Stimulated activated CD8-positive, alpha-beta memory T cell treated with anti-CD3 and anti-CD28 coated beads, Interleukin-2, amount 100 ng/mL, for 48 hours (primary cell): Measurements from ENCODE around the gene RMI1.
A peak's percentile ranks its signal among the peaks of the same experiment; 100 is the strongest.
"Not testable (repeated sequence)": the region's sequence is repeated elsewhere in the genome, so short reads cannot be mapped to it uniquely, and the experiment has no call there.

Source experiments
- DNase-seq, 2 donors: peaks; one replicate each; pipeline ENCODE4 v3.0.0-alpha.2; 2020; ENCODE audit warnings: low read depth in 2 of 2

Gene RMI1

DNA sequence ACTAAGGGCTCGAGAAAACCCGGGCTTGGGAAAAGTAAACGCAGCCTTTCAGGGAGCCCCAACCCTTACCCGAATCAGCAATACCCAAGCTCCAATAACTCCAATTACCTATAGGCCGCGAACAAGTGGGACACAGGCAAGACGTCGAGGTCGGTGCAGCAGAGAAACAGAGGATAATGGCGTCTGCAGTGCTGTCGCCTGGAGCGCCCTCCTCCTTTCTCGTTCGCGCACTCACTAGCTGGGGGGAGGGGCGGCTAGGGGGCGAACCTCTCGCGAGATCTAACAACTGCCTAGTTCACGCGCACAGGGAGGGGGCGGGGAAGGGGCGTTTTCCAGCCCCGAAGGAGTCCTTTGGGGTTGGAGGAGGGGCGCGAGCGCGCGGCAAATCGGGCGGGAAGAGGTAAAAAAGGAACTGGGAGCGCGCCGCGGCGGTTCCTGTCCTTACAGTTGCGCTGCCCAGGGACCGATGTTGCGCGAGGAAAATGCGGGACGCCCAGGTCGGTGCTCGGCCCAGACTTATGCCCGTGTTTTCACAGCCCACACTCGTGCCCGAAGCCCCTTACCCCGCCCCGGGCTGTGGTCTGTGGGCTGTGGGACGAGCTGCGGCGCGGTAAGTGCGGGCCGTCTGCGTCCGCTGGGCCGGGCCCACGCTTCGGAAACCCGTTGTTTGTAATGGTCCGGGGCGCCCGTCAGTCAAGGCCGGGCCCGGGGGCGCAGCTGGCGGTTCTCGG, at the start of gene RMI1:
RMI1 (plus strand) TSS at position 411 of the 731 bp plus-strand sequence. CDS start 20,182 bp downstream, outside the sequence.
- DNase-seq: peak; percentile 99

DNA sequence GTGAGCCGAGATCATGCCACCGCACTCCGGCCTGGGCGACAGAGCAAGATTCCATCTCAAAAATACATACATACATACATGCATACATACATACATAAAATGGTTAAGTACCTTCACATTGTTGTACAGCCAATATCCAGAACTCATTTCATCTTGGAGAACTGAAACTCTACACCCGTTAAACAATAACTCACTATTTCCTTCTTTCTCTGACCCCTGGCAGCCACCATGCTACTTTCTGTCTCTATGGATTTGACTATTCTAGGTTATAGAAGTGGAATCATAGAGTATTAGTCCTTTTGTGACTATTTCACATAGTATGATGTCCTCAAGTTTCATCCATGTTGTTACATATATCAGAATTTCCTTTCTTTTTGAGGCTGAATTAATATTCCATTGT, 49.7 kb upstream of the RMI1 start:
- DNase-seq: no peak

DNA sequence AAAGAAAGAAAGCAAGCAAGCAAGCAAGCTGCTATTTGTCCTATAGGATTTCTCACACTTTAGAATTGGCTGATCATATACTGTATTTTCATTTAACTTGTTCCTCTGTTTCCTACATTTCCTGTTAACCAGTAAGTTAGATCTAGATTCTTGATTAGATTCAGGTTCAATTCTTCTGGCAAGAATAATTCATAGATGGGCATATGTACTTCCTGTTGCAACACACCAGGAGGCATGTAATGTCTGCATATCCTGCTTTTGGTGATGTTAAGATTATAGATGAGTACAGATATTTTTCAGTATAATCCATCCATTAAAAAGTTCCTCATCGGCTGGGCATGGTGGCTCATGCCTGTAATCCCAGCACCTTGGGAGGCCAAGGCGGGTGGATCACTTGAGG, 48.6 kb upstream of the RMI1 start:
- DNase-seq: no peak

DNA sequence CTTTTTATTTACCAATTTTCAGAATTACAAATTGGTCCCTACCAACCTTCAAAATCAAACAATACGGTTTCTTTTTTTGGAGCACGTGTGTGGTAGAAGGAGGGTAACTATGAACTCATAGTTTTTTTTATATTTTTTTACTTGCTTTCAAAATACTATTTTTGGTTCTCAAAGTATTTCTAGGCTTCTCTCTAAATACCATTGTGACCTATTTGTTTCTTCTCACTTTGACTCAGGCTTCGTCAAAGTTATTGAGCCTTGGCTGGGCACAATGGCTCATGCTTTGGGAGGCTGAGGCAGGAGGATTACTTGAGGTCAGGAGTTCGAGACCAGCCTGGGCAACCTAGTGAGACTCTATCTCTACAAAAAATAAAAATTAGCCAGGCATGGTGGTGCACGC, 47.8 kb upstream of the RMI1 start:
- DNase-seq: no peak

DNA sequence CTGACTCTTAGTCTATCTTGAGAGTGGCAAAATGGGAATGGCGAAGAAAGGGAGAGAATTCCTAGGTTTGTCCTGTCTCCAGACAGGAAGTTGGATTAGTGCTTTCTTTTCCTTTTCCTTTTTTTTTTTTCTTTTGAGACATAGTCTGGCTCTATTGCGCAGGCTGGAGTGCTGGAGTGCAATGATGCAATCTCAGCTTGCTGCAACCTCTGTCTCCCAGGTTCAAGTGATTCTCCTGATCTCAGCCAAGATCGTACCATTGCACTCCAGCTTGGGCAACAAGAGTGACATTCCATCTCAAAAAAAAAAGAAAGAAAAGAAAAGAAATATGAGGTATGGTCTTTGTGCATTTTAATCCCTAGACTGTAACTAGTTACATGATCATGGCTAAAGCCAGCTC, 46.8 kb upstream of the RMI1 start:
- DNase-seq: no peak

DNA sequence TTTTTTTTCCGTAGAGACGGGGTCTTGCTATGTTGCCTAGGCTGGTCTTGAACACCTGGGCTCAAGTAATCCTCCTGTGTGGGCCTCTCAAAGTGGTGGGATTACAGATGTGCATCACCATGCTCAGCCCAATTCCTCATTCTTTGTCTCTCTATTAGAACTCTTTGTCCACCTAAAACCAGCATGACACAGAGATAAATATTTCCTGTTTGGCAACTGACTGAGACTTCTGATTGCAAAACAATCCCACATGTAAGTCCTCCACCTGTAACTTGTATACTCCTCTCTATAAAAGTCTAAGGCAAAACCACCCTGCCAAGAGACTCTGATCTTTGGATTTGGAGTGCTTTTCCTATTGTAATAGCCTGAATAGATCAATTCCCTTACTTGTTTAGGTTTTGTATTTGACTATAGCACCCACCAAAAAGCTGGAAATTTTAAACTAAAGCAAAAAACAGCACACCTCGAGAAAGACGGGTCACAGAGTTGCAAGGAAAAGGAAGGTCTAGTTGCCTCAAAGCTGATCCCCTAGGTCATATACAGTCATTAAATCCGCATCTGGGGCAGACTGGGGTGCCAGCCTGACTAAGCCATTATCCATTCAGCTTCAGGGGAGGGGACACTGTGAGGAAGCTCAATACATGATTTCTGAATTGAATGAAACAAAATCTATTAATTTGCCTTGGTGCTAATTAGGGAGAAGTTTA, 45.9 kb upstream of the RMI1 start:
- no peak for DNase-seq

DNA sequence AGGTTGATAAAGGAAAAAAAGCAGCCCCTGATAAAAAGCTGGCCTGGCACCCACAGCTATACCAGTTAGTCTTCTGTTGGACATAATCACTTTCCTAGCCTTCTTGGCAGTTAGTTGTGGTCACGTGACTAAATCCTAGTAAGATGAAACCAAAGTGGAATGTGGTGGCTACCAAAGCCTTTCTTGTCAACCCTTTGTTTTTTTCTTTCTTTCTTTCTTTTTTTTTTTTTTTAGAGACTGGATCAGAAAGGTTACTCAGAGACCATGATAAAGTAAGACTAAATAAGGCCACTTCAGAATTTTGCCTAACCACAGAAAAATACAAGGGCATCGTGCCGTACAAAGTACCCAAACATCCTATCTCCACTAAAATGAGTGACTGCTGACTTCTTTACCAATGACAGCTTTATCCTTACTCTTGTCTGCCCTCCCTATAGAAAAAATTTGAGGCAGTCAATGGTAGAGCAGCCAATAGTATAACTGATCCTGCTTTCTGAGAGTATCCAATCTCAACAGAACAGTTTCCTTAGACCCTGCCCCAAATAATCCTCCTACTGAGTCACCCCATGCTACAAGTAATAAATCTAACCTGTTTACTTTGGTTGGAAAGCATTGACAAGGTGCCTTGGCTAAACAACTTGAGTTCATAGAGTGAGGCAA, 45.2 kb upstream of the RMI1 start:
- DNase-seq: no peak

DNA sequence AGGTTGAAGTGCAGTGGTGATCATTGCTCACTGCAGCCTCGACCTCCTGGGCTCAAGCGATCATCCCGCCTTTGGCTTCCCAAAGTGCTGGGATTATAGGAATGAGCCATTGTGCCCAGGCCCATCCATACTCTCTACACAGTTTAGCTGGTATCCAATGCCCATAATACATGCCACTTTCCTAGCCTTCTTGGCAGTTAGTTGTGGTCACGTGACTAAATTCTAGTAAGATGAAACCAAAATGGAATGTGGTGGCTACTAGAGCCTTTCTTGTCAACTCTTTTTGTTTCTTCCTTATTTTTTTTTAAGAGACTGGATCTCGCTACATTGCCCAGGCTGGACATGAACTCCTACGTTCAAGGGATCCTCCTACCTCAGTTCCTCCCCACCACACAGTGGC, 44.1 kb upstream of the RMI1 start:
- DNase-seq: no peak

DNA sequence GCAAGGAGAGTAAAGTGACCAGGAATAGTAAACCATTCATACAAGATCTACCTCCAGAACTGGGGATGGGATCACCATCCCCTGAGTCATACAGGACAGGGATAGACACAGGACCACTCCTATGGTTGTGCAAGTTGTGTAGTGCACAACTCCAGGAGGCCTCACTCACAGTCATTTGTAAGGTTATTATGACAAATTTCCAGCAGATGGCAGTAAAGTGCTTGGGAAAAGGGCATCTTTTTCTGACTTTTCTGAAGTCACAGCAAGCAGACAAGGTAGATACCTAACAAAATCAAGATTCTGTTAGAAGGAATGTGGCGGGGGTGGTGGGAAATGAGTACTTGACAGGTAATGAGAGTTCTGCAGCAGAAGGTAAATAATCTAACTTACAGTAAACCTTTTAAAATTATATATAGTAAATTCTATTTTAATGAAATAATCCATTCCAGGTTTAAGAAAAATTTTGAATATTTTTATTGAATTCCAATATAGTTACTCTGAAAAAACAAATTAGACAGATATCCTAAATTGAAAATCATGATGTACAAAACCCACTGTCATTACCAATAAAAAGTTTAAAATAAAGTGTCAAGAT, 42.6 kb upstream of the RMI1 start:
- no peak for DNase-seq

DNA sequence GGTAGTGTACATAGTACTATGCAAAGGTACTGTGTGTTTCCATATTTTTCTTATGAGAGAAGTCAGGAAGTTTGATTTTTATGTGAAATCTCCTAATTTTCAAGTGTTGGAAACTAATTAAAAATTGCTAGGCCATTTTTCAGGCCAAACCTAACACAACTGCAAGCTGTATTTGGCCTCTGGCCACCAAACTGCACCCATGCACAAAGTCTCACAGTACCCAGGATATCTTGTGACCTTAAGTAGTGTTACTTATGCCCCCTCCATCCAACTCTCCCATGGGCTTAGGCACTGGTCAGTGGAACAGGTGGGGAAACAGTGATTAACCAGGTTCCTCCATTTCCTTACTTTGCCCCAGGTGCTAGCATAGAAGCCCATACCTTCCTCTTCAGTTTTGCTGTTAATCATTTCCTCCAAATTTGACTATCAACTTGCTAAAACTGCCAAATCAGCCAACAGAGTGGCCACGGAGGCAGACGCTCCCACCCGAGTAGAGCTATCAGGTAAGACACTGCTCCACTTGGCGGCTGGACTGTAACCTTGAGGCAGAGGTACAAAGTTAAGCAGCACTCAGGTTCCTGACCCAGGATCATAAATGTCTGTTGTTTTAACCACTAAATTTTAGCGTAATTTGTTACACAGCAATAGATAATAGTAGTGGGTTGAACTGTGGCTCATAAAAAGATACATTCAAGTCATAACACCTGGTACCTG, 39.9 kb upstream of the RMI1 start:
- no peak for DNase-seq

DNA sequence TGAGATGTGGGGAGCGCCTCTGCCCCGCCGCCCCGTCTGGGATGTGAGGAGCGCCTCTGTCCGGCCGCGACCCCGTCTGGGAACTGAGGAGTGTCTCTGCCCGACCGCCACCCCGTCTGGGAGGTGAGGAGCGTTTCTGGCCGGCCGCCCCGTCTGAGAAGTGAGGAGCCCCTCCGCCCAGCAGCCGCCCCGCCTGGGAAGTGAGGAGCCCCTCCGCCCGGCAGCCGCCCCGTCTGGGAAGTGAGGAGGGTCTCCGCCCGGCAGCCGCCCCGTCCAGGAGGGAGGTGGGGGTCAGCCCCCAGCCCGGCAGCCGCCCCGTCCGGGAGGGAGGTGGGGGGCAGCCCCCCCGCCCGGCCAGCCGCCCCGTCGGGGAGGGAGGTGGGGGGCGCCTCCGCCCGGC, 32.5 kb upstream of the RMI1 start:
- DNase-seq: not testable (repeated sequence)

DNA sequence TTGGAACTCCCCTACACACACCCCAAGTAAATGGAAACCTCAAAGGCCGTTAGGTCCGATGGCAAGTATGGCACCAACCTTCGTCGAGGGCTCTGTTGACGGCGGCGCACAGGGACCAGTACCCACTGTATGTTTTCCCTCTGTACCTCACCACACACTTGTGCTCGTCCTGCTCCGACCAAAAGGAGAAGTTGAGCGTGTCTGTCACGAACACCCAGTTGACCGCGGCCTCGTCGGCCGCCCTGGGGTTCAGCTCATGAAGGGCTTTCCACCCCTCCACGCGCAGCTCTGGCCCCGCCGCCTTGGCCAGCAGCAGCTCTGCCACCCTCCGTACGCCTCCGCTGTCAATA, 24.5 kb upstream of the RMI1 start:
- peak; percentile 8 to 16 for DNase-seq

DNA sequence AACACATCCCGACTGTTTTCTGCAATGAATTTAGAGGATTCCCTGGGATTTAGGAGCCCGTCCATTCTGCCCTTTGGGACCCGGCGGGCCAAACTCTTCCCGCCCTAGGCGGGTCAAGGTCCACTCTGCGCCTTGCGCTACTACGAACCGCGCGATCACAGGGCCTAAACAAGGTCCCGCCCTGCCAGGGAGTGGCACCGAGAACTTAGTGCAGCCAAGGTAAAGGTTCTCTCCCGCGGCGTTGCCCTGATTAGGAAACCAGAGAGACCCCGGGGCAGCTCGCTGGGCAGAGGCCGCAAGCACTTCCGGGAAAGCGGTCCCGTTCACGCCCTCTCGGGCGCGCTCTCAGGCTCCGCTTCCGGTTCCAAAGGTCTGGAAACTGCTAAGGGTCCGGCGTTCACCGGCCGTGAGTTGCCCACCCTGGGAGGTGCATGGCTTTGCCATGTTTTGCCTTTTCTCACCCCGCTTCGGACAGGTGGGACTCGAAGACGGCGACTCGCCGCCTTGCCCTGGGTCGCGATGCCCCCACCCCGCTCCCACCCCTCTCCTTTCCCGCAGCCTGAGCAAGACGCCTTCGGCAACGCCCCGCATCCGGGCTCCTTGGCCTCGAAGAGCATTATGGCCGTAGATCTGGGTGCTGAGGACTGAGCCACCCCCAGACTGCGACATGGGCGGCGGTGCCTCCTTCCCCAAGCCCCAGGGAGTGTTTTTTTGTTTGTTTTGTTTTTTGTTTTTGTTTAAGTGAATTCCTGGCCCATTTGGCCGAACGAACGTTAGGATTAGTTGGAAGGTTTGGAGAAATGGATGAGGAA, 24.0 kb upstream of the RMI1 start:
- peak; percentile 51 to 53 for DNase-seq

DNA sequence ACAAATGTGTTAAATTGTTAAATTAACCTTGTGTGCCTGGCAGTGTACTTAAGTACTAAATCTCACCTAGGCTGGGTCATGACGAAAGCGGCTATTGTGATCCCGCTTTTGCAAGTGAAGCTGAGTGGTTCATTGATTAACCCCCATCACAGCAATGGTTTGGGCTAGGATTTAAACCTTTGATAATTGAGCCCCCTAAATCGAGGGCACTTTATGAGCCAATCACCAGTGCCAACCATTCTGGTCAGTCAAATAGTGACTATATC, 23.4 kb upstream of the RMI1 start:
- DNase-seq: no peak

DNA sequence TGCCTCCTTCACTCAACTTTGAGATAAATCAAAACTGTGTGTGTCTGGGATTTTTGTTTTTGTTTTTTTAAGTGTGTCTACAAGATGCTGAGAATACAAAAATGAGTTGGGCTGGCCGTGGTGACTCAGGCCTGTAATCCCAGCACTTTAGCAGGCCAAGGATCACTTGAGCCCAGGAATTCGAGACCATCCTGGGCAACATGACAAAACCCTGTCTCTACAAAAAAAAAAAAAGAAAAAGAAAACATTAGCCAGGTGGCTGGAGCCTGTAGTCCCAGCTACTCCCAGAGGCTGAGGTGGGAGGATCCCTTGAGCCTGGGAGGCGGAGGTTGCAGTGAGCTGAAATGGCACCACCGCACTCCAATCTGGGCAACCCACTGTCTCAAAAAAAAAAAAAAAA, 21.5 kb upstream of the RMI1 start:
- no peak for DNase-seq

DNA sequence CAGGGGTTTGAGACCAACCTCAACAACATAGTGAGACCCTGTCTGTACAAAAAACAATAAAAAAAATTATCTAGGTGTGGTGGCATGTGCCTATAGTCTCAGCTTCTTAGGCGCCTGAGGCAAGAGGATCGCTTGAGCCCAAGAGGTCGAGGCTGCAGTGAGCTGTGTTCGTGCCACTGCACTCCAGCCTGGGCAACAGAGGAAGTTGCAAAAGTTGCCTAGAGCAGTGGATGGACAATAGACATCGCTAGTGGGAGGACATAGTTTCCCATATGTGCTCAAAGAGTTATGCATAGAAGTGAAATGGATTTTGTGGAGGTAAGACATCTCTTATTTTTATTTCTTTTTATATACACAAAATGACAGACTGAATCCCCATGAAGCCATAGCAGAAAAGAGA, 19.6 kb upstream of the RMI1 start:
- no peak for DNase-seq

DNA sequence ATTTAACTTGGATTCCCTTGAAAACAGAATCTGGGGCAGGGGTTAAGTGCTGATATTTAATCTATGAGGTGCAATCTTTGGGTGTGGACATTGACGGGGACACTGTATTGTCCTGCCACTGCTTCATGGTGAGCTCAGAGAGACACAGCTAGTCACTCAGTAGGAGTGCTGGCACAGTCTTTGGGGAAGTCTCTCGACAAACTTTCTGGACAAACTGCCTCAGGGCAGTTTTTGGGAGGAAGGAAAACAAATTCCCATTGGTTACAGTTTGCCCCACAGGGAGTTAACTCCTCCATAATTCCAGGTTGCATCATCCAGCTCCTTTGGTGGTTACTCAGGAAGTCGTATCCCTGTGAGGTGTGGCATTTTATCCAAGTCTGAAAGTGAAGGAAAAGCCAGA, 18.4 kb upstream of the RMI1 start:
- no peak for DNase-seq

DNA sequence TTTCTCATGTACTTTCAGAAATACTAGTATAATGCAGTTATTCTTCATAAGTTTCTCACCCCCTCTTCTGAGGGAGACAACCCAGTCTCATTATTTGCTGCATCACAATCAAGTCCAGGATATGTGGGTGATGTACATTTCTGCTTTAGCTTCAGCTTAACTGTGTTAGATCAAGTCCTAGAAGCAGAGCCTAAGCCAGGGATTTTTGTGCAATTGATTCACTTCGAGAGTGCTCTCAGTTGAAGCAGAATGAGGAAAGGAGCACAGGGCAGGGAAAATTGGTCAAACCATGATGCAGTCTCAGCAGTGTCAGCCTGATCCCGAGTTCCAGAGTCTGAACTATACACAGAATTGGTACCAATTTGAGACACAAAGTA, 15.6 kb upstream of the RMI1 start:
- no peak for DNase-seq

DNA sequence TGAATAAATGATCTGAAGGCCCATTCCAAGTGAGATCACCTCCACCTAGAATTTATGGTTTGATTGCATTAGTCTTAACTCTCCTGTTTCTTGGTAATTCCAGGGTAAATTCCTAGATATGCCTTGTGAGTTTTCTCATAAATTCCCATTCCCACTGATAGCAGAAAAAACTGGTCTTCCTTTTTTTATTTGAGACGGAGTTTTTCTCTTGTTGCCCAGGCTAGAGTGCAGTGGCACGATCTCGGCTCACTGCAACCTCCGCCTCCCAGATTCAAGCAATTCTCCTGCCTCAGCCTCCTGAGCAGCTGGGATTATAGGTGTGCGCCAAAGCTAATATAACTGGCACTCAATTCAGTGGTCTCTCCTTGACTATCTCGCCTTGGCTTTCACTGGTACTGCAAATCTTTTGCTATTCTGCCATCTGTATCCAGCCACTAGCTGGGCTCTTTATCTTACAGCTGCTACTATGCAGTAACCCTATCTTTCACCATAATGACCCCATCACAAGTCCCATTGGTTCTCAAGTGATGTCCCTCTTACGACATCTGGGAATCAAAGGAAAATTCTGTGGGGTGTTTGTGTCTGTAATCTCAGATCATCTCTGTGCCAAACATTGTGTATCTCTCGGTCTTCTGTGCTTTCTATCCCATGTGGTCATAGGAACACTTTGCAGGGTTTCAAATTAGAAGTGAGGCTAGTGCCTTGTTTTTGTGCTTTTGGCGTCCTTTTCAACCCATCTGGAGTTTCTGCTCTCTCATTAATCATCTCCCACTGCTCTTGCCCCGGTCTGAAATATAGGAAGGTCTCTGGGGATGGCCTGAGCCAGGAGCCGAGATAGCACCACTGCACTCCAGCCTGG, 15.0 kb upstream of the RMI1 start:
- no peak for DNase-seq

DNA sequence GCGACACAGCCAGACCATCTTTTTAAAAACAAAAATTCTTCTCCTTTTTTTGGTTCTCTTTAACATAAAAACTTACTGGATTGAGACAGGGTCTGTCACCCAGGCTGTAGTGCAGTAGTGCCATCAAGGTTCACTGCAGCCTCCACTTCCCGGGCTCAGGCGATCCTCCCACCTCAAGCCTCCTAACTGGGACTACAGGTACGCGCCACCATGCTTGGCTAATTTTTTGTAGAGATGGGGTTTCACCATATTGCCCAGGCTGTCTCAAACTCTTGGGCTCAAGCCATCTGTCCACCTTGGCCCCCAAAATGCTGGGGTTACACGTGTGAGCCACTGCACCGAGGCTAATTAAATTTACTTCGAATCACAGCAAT, 14.4 kb upstream of the RMI1 start:
- DNase-seq: no peak

DNA sequence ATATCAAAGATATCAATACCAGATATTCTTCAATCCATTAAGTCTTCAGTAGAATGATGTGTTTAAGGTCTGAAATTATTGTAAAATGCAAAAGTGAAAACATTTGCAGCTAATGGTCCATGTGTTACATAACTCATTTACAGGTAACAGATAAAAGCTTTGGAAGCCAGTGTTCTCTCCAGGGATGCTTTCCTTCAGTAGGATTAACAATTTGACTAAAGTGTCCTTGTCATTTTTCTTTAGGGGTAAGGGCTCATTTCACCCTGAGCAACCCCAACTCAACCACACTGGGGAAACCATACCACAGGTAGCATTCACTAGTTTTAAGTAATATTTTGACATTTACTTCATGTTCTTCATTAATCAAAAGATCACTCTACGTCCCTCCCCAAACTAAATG, 13.5 kb upstream of the RMI1 start:
- DNase-seq: no peak
